Psoas muscle (tissue), 8 donors: ENCODE measurements around the gene SEC24B. TPM values are rescaled to one million over a fixed set of nuclear protein-coding genes. Genes with fewer than 3 reads are reported as not detected.
"Not testable (repeated sequence)": the region's sequence is repeated elsewhere in the genome, so short reads cannot be mapped to it uniquely, and the experiment has no call there.

Source experiments
- ATAC-seq, 4 donors: fragments of 200-7000 bp; cut with Tn5 transposase; one replicate each; pipeline ENCODE4 v1.9.1; 2020; ENCODE audit warnings: moderate library complexity in 3 of 4, mild to moderate bottlenecking in 2 of 4
- DNase-seq, 2 donors: peaks; one replicate each; pipeline ENCODE4 v3.0.0-alpha.2; 2020
- H3K27ac ChIP-seq: fragments of 200-600 bp; one replicate; pipeline ENCODE4 v1.8.0; 2022
- H3K27me3 ChIP-seq, 3 donors: fragments of 200-600 bp in 1 of 3; one replicate each; pipeline versions ENCODE4 v1.6.1 to v1.8.0; 2013 to 2022; ENCODE audit warnings: low read length in 2 of 3, mild to moderate bottlenecking in 2 of 3, moderate library complexity in 1 of 3; ENCODE audit not compliant: insufficient read depth in 3 of 3
- H3K36me3 ChIP-seq, 2 donors: fragments of 200-600 bp in 1 of 2; one replicate each; pipeline versions ENCODE4 v1.6.1 to v1.8.0; 2013 to 2022; ENCODE audit warnings: low read depth in 1 of 2, mild to moderate bottlenecking in 1 of 2, moderate library complexity in 1 of 2; ENCODE audit not compliant: insufficient read depth in 1 of 2
- H3K4me1 ChIP-seq: fragments of 200-600 bp; one replicate; pipeline ENCODE4 v1.8.0; 2022
- H3K4me3 ChIP-seq: fragments of 200-600 bp; one replicate; pipeline ENCODE4 v1.8.0; 2022; ENCODE audit warnings: mild to moderate bottlenecking
- H3K9me3 ChIP-seq: fragments of 200-600 bp; one replicate; pipeline ENCODE4 v1.8.0; 2022
- WGBS, 3 donors: extraction: QIAGEN DNeasy Blood & Tissue Kit; methylation state at CpG; one replicate each; pipeline versions ENCODE4 v1.1.6 to v1.1.7; 2013; 5-methylcytosine and 5-hydroxymethylcytosine counted together
- intact Hi-C, 2 donors: fragments of 100-400 bp; cut with DNase I; formaldehyde crosslinking; loops; one replicate each; pipeline versions ENCODE4 v1.11.0 to v1.14.2; 2022
- polyA plus RNA-seq, 3 donors: library from polyadenylated mRNA; stranded (reverse); fragments of 200-250 nt; gene quantifications; one replicate each; pipeline ENCODE4 v1.2.3, GENCODE V29; 2013
- total RNA-seq, 4 donors: library from RNA; stranded (reverse); fragmentation: NEBNext Ultra II Directional in 2 of 4; extraction: Animal tissue kit (Norgen Biotek cat#: 25700) in 2 of 4; gene quantifications; one replicate each; pipeline versions ENCODE4 v1.2.1 to v1.2.4, GENCODE V29; 2021 to 2023
- TF ChIP-seq, protein P1 (sequence below): fragments of 200-600 bp; IDR thresholded peaks from one replicate; pipeline ENCODE4 v1.8.0; 2022; ENCODE audit warnings: antibody characterized with exemption
- donor health status: healthy with polysubstance abuse.
- donor health status: DM: no; HTN: no; CAD: no; lungs with moderate emphysema.
- donor health status: Bipolar disorder and iron deficiency.
- donor health status: healthy.
- donor health status: DM: yes; HTN: yes; CAD: no.
- donor health status: DM: no; HTN: no; CAD: no.
- donor health status: DM: no; HTN: no; CAD: no.
- donor health status: DM: yes; HTN: yes; CAD: no.

Gene SEC24B
- total and polyA plus RNA-seq, 7 donors: 14.6 to 34.8 (median 30.3) TPM

DNA sequence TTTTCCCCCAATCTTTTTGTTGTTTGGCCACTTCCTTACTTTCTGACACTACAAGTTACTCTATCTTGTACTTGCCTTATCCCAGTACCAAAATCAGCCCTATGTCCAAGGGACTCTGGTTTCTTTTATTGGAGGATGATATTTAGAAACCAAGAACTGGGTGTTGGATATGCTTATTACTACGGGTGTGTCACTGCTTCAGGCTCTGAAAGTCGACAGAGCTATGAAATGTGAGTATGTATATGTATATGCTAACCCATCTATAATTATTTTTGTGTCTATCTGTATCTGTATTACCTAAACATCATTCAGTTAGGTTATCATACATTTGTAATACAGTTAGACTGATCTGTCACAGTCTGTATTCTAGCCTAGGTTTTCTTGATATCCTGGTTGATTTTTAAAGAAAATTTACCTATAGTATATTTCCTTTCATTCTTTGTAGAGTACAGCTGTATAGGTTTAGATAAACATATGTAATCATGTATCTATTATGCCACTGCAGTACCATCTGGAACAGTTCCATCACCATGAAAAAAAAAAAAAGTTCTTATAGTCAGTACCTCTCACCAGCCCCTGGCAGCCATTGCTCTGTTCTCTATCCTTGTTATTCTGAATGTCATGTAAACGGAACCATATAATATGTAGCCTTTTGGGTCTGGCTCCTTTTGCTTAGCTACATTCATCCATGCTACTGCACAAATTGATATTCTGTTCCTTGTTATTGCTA is 18.1 kb downstream of the SEC24B start:
- 87 to 96% (median 92%) methylated on average over 3 of the region's 3 CpGs for WGBS, 3 donors
- no peak for DNase-seq
- Histone ChIP-seq H3K27me3 (no peaks in the 10 kb centered on the region), H3K4me3 (no peak overlapping the region), H3K4me1 (peaks cover 2% of the 10 kb centered on the region), H3K9me3 (no peaks in the 10 kb centered on the region), H3K36me3 (peaks cover 3 to 10% of the 10 kb centered on the region in 2 donors), H3K27ac (no peak overlapping the region)
- TF ChIP-seq, protein P1, sequence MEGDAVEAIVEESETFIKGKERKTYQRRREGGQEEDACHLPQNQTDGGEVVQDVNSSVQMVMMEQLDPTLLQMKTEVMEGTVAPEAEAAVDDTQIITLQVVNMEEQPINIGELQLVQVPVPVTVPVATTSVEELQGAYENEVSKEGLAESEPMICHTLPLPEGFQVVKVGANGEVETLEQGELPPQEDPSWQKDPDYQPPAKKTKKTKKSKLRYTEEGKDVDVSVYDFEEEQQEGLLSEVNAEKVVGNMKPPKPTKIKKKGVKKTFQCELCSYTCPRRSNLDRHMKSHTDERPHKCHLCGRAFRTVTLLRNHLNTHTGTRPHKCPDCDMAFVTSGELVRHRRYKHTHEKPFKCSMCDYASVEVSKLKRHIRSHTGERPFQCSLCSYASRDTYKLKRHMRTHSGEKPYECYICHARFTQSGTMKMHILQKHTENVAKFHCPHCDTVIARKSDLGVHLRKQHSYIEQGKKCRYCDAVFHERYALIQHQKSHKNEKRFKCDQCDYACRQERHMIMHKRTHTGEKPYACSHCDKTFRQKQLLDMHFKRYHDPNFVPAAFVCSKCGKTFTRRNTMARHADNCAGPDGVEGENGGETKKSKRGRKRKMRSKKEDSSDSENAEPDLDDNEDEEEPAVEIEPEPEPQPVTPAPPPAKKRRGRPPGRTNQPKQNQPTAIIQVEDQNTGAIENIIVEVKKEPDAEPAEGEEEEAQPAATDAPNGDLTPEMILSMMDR: no peak
- no peak for ATAC-seq
- intact Hi-C loops: no loop called here

DNA sequence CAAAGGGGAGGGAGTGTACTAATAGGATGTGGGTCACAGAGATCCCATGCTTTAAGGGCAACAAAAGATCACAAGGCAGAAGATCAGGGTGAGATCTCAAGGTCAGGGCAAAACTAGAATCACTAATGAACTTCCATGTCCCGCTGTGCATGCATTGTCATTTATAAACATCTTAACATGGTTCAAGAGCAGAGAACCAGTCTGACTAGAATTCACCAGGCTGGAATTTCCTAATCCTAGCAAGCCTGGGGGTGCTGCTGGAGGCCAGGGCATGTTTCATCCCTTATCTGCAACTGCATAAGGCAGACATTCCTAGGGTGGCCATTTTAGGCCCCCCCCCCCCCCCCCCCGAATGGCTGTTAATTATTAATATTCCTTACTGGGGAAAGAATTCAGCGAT is 19.5 kb downstream of the SEC24B start:
- H3K36me3 ChIP-seq, DNase-seq, H3K9me3 ChIP-seq, H3K4me3 ChIP-seq, intact Hi-C loops, ATAC-seq, H3K27ac ChIP-seq, H3K27me3 ChIP-seq, H3K4me1 ChIP-seq: not testable (repeated sequence)
- WGBS, 3 donors: 89 to 98% (median 93%) methylated on average over 3 of the region's 3 CpGs

DNA sequence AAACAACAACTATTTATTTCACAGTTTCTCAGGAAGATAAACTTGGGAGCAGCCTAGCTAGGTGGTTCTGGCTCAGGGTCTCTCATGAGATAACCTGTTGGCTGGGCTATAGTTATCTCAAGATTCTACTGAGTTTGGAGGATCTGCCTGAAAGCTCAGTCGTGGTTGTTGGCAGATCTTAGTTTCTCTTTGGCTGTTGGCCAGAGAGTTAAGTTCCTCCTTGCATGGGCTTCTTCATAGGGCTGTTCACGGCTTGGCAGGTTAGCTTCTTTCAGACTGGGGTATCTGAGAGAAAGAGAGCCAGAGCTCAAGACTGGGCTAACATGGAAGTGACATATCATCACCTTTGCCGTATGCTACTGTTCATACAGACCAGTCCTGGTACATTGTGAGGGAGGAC is 28.7 kb downstream of the SEC24B start:
- peaks cover 10 to 30% of the 10 kb centered on the region in 2 donors for H3K36me3 ChIP-seq
- H3K4me3 ChIP-seq: no peak overlapping the region
- TF ChIP-seq, protein P1: no peak
- DNase-seq: no peak
- intact Hi-C loops: no loop called here
- ATAC-seq: peak in 1 of 4 donors; percentile 26
- H3K27ac ChIP-seq: no peak overlapping the region
- no peaks in the 10 kb centered on the region for H3K27me3 ChIP-seq
- 42 to 55% (median 46%) methylated on average over 3 of the region's 3 CpGs for WGBS, 3 donors
- H3K4me1 ChIP-seq: peaks cover 16% of the 10 kb centered on the region
- H3K9me3 ChIP-seq: no peaks in the 10 kb centered on the region

DNA sequence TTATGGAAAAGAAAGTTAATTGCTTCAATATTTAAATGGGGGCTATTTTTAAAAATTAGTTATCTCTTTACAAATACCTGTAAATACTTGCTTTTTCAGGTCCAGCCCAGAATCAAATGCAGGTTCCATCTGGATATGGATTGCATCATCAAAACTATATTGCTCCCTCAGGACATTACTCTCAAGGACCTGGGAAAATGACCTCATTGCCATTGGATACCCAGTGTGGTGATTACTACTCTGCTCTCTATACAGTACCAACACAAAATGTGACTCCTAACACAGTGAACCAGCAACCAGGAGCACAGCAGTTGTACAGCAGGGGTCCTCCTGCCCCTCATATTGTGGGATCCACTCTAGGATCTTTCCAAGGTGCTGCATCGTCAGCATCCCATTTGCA is 29.2 kb downstream of the SEC24B start:
- H3K9me3 ChIP-seq: no peaks in the 10 kb centered on the region
- ATAC-seq: peak; percentile 21 to 58 (median 43)
- H3K27me3 ChIP-seq: no peaks in the 10 kb centered on the region
- H3K27ac ChIP-seq: no peak overlapping the region
- no peak overlapping the region for H3K4me3 ChIP-seq
- peaks cover 10 to 30% of the 10 kb centered on the region in 2 donors for H3K36me3 ChIP-seq
- H3K4me1 ChIP-seq: peaks cover 17% of the 10 kb centered on the region
- no peak for DNase-seq
- WGBS, 3 donors: 91 to 100% (median 96%) methylated on average over 1 of the region's 1 CpG
- TF ChIP-seq, protein P1: no peak
- intact Hi-C loops: no loop called here

DNA sequence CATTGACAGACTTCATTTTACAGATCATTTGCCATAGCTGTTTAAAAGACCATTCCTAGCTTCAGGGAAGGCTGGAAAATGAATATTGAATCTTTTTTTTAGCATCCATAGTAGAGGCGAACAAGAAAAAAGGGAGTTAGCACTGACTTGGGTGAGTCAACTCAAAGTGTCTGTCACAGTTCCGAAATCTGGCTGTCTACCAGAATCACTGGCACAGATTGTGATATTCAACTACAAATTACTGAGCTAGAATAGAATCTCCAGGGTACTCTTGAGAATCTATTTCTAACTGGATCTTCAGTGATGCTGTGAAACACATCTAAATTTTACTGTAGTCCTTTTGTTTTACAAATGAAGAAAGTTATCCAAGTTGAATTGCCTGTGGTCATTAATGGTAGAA is 31.5 kb downstream of the SEC24B start:
- DNase-seq: no peak
- peaks cover 20% of the 10 kb centered on the region for H3K4me1 ChIP-seq
- ATAC-seq: peak; percentile 61 to 84 (median 82)
- H3K27ac ChIP-seq: no peak overlapping the region
- intact Hi-C loops: no loop called here
- TF ChIP-seq, protein P1: no peak
- WGBS, 3 donors: 25 to 55% (median 28%) methylated on average over 2 of the region's 2 CpGs
- H3K36me3 ChIP-seq: peaks cover 10 to 30% of the 10 kb centered on the region in 2 donors
- H3K27me3 ChIP-seq: no peaks in the 10 kb centered on the region
- H3K9me3 ChIP-seq: no peaks in the 10 kb centered on the region
- H3K4me3 ChIP-seq: no peak overlapping the region
